Effector memory CD8-positive, alpha-beta T cell (primary cell): ENCODE results near the gene GLG1.
A peak's percentile ranks its signal among the peaks of the same experiment; 100 is the strongest.
"Not testable (repeated sequence)": the region's sequence is repeated elsewhere in the genome, so short reads cannot be mapped to it uniquely, and the experiment has no call there.

Experiments used
- ATAC-seq: fragments of 150-1000 bp; cut with Tn5 transposase; replicated peaks from 2 replicates; pipeline ENCODE4 v1.10.0; 2021; ENCODE audit warnings: mild to moderate bottlenecking, moderate library complexity
- DNase-seq, 3 experiments: peaks; one replicate each; pipeline ENCODE4 v3.0.0; 2021
- H3K27ac Mint-ChIP-seq, 2 donors: one replicate each; pipeline ENCODE4 v1.8.0; 2022; ENCODE audit warnings: mild to moderate bottlenecking in 2 of 2, mixed read lengths in 2 of 2, moderate library complexity in 2 of 2
- H3K27me3 Mint-ChIP-seq, 2 donors: one replicate each; pipeline ENCODE4 v1.8.0; 2022; ENCODE audit warnings: mixed read lengths in 2 of 2
- H3K36me3 Mint-ChIP-seq: one replicate; pipeline ENCODE4 v1.8.0; 2022; ENCODE audit warnings: mild to moderate bottlenecking, moderate library complexity, mixed read lengths; ENCODE audit not compliant: insufficient read depth
- H3K4me1 Mint-ChIP-seq, 2 donors: one replicate each; pipeline ENCODE4 v1.8.0; 2022; ENCODE audit warnings: low read depth in 2 of 2, mixed read lengths in 2 of 2
- H3K4me3 Mint-ChIP-seq, 2 donors: one replicate each; pipeline ENCODE4 v1.8.0; 2022; ENCODE audit warnings: mild to moderate bottlenecking in 2 of 2, mixed read lengths in 2 of 2, moderate library complexity in 2 of 2
- H3K9me3 Mint-ChIP-seq, 2 donors: one replicate each; pipeline ENCODE4 v1.8.0; 2022; ENCODE audit warnings: mixed read lengths in 2 of 2

The GLG1 gene

DNA sequence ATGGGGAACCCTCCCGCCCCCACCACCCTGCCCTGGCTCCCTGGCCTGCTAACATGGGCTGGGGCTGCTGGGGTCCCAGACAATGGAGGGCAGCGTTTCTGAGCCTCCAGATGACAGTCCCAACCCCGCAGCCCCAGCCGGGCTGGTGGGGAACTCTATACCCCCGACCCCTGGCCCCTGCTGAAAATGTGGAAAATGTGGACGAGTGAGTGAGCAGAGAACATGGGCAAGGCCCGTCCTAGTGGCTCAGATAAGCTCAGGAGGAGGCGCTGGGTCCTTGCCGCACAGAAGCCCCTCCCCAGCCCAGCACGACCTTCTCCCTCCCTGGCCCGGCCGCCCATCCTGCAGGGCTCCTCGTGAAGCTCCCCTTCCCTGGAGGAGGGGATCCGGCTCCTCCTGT, 187.1 kb downstream of the GLG1 start:
- not testable (repeated sequence) for H3K4me1 Mint-ChIP-seq, H3K27ac Mint-ChIP-seq, H3K9me3 Mint-ChIP-seq, H3K4me3 Mint-ChIP-seq, H3K36me3 Mint-ChIP-seq, DNase-seq, ATAC-seq, H3K27me3 Mint-ChIP-seq

DNA sequence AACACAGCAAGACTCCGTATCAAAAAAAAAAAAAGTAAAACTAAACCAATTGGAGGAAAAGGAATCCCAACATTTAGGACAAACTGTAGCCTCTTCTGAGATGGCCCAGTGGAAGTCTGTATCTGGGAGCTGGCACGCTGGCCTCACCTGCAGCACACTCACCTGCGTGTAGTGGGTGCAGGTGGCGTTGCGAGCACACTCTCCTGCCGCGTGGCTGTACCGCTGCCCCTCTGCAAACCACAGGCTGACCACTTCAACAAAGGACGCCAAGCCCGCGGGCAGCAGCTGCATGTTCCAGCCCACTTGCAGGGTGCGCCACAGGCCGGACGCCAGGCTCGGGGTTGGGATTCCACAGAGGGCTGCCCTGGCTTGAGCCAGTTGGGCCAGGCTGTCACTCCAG, 189.0 kb downstream of the GLG1 start:
- not testable (repeated sequence) for H3K4me1 Mint-ChIP-seq, H3K36me3 Mint-ChIP-seq, DNase-seq, ATAC-seq, H3K9me3 Mint-ChIP-seq, H3K4me3 Mint-ChIP-seq, H3K27ac Mint-ChIP-seq, H3K27me3 Mint-ChIP-seq

DNA sequence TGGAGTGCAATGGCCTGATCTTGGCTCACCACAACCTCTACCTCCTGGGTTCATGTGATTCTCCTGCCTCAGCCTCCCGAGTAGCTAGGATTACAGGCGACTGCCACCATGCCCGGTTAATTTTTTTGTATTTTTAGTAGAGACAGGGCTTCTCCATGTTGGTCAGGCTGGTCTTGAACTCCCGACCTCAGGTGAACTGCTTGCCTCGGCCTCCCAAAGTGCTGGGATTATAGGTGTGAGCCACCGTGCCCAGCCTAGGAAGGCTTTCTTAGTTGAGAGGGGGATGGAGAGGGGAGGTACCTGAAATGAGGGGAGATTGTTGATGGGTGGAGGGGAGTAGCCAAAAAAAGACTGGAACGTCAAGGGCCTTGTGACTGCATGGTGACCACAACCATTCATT, 193.0 kb downstream of the GLG1 start:
- not testable (repeated sequence) for ATAC-seq, H3K27ac Mint-ChIP-seq, H3K36me3 Mint-ChIP-seq, H3K9me3 Mint-ChIP-seq, H3K4me3 Mint-ChIP-seq, DNase-seq, H3K27me3 Mint-ChIP-seq, H3K4me1 Mint-ChIP-seq

GRCh38 chr16:74413485-74413884, 193.4 kb downstream of the GLG1 start:
- not testable (repeated sequence) for H3K9me3 Mint-ChIP-seq, DNase-seq, H3K4me3 Mint-ChIP-seq, ATAC-seq, H3K27me3 Mint-ChIP-seq, H3K4me1 Mint-ChIP-seq, H3K36me3 Mint-ChIP-seq, H3K27ac Mint-ChIP-seq

- ATAC-seq, H3K9me3 Mint-ChIP-seq, H3K36me3 Mint-ChIP-seq, DNase-seq, H3K27me3 Mint-ChIP-seq, H3K27ac Mint-ChIP-seq, H3K4me3 Mint-ChIP-seq, H3K4me1 Mint-ChIP-seq: not testable (repeated sequence)
These were observed 194.0 kb downstream of the GLG1 start for GRCh38 chr16:74412775-74413390.

DNA sequence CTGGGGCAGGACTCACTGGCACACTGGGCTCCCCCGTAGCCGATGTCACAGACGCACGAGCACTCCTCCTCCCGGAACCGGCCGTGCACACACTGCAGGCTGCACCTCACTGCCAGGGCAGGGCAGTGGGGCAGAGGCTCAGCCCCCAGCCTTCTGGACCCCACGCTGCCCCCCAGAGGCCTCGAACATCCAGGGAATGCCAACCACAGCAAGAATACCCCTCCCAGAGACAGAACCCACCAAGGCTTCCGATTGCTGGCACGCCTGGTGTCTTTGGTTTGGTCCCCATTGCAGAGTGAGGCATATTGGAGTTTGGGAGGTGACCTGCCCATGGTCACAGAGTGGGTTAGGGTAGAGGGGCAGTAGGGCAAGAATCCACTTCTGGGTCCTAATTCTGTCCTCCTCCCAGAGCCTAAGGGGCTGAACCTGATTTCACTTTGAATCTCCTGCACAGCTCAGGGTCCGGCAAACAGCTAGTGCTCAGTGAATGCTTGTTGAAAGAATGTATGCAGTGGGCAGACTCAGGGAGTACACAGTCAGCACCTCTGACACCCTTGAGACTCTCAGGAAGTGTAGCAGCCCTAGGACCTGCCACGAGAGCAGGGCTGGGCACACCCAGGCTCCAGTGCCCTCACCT, 194.7 kb downstream of the GLG1 start:
- H3K27me3 Mint-ChIP-seq, H3K4me1 Mint-ChIP-seq, H3K27ac Mint-ChIP-seq, H3K36me3 Mint-ChIP-seq, H3K9me3 Mint-ChIP-seq, H3K4me3 Mint-ChIP-seq, ATAC-seq, DNase-seq: not testable (repeated sequence)

DNA sequence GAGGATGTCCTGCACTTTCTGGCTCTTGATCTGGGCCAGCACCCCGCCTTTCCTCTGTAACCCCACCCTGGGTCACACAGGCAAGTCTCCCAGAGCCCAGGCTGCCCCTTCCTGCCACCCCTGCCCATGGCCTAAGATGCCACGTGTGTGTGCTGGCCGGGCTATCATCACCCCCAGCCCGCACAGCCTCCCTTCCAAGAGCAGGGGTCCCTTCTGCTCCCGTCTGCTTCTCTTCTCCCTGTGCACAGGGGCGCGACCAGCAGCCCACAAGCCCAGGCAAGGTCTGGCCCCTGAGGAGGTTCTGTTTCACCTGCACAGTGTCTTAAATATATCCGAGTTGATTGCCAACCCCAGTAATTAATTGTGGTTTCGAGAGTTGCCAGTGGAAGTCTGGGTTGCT, 195.9 kb downstream of the GLG1 start:
- H3K4me1 Mint-ChIP-seq, H3K27me3 Mint-ChIP-seq, ATAC-seq, H3K9me3 Mint-ChIP-seq, H3K36me3 Mint-ChIP-seq, H3K27ac Mint-ChIP-seq, DNase-seq, H3K4me3 Mint-ChIP-seq: not testable (repeated sequence)

DNA sequence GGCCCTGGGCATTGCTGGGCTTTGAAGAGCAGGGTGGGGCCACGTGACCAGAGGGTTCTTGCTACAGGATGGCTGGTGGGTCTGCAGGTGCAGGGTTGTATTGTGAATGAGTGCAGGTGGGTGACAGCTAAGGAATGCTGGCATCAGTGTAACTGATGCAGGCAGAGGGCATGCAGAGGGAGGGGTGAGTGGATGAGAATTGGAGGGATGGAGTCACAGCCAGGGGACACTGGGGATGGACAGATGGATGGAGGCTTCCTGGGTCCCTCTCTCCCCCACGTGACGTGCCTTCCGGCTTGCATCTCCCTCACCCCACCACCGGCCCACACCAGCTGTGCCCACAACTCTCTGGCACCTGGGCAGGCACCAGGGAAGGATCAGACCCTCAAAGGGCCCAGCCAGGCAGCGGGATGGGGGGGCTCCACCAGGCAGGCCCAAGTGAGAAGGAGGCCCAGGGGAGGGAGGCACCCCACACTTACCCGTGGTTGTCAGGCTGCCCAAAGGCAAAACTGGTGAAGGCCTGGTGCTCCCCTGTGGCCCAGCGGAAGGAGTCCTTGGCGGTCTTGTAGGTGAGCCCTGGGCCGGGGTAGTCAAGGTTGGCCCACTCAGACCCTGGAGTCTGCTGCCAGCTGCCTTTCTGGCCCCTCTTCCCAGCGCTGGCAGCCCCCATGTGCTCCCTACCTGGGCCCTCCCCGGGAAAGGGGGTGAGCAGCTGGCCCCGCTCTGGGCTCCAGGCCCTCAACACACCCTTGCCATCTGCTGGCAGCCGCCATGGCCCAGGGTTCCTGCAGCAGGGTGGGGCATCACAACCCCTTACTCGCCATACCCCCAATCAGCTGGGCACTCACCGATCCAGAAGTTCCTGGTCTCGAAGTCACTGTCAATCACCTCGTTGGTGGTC, 196.6 kb downstream of the GLG1 start:
- not testable (repeated sequence) for ATAC-seq, H3K4me1 Mint-ChIP-seq, H3K36me3 Mint-ChIP-seq, DNase-seq, H3K9me3 Mint-ChIP-seq, H3K4me3 Mint-ChIP-seq, H3K27ac Mint-ChIP-seq, H3K27me3 Mint-ChIP-seq

- H3K9me3 Mint-ChIP-seq, H3K4me3 Mint-ChIP-seq, H3K36me3 Mint-ChIP-seq, H3K27me3 Mint-ChIP-seq, H3K27ac Mint-ChIP-seq, ATAC-seq, H3K4me1 Mint-ChIP-seq, DNase-seq: not testable (repeated sequence)
These were observed 197.5 kb downstream of the GLG1 start for GRCh38 chr16:74409185-74409981.

DNA sequence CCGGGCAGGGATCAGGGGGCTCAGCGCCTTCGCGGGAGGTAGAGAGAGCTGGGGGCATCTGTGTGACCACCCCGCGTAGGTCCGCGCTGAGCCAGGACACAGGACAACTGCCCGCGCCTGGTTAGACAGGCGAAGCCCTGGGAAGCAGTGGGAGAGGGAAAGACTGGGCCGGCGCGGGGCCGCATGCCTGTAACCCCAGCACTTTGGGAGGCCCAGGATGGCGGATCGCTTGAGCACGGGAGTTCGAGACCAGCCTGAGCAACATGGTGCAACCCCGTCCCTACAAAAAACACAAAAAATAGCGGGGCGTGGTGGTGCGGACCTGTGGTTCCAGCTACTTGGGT, 199.6 kb downstream of the GLG1 start:
- H3K27me3 Mint-ChIP-seq, H3K4me1 Mint-ChIP-seq, H3K9me3 Mint-ChIP-seq, H3K36me3 Mint-ChIP-seq, DNase-seq, H3K27ac Mint-ChIP-seq, ATAC-seq, H3K4me3 Mint-ChIP-seq: not testable (repeated sequence)

- ATAC-seq, result peak; percentile 43
- H3K9me3 Mint-ChIP-seq, H3K36me3 Mint-ChIP-seq, DNase-seq, H3K27me3 Mint-ChIP-seq, H3K4me3 Mint-ChIP-seq, H3K27ac Mint-ChIP-seq, H3K4me1 Mint-ChIP-seq: not testable (repeated sequence)
These were observed 200.1 kb downstream of the GLG1 start for GRCh38 chr16:74406600-74407361.

DNA sequence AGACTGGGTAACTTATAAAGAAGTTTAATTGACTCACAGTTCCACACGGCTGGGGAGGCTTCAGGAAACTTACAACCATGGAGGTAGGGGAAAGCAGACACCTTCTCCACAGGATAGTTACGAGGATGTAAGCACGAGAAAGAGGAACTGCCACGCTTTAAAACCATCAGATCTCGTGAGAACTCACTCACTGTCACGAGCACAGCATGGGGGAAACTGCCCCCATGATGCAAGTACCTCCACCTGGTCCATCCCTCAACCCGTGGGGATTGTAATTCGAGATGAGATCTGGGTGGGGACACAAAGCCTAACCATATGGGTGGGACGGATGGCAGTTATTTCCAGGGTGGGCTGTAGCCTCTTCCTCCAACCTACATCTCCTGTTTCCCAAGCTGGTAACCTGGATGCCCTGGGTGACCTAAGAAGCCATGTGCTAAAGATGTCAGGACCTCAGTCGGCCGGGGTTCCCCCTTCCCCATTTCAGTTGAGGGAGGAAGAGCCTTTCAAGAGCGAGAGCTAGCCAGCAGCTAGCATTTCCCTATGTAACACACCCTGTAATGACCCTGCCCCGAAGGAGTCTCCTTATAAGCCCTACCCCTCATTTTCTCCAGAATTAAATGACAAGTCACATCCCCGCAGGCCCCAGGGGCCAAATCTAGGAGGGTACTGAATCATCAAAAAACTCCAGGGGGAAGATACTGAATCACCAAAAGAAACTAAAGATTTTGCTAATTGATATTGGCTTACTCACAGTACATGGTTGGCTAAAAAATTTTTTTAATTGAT, 202.6 kb downstream of the GLG1 start:
- not testable (repeated sequence) for H3K9me3 Mint-ChIP-seq, H3K36me3 Mint-ChIP-seq, H3K4me3 Mint-ChIP-seq, H3K27me3 Mint-ChIP-seq, H3K27ac Mint-ChIP-seq, DNase-seq, H3K4me1 Mint-ChIP-seq, ATAC-seq
